GM23248 (cell line): ENCODE measurements around the gene ANTKMT.

Source experiments
- EZH2 ChIP-seq: fragments of 200-600 bp; sonication (generic); IDR thresholded peaks from 2 replicates; pipeline ENCODE4 v1.6.1; 2018; ENCODE audit warnings: antibody characterized with exemption, mild to moderate bottlenecking; ENCODE audit not compliant: insufficient read depth, poor library complexity, severe bottlenecking
- EZH2phosphoT487 ChIP-seq: fragments of 200-600 bp; sonication (generic); IDR thresholded peaks from 2 replicates; pipeline ENCODE4 v1.6.1; 2018; ENCODE audit warnings: antibody characterized with exemption, moderate library complexity, mild to moderate bottlenecking, low read depth; ENCODE audit not compliant: insufficient read depth

DNA sequence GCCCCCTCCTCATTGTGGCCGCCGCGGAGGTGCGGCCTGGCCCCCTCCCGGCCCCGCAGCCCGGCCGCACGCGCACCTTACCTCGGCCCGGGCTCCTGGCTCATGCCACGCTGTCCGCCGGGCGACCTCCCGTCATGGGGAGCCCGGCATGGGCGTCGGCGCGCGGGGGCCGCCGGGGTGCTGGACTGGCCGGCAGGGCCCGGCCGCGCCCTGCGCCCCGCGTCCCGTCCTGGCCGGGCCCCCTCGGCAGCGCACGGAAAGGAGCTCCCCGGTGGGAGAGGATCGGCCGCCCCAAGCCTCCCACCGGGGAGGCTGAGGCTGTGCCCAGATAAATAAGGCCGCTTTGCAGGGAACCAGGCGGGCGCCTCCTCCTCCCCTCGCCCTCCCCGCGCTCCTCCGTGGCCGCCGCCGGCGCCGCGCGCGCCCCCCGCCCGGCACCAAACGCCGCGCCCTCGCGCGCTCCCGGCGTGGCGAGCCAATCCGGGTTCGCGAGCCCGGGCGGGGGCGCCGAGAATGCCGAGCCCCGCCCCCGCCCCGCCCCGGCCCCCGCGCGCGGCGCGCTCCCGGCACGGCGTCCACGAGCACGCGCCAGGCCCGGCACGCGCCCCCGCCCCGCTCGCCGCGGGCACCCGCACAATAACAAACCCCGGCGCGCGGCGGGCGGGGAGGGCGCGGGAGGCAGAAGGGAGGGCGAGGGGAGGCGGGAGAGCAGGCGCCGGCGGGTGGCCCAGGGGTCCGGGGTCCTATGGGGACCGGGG, 15.3 kb upstream of the ANTKMT start, which contains the start of gene FBXL16:
- TF ChIP-seq EZH2phosphoT487 (no peak), EZH2 (no peak)
